PC-9 (cell line): ENCODE data around the gene PRRG3. TPM values are rescaled to one million over a fixed set of nuclear protein-coding genes. Genes with fewer than 3 reads are reported as not detected.

ENCODE experiments used
- BruUV-seq: library from RNA; stranded (reverse); fragments of 400-500 nt; replicated peaks from 2 replicates; lab custom pipeline; 2021; lab: Mats Ljungman, UMichigan
- CTCF ChIA-PET: fragments of 300-600 bp; sonication (Branson Sonifier 250); formaldehyde crosslinking; loops from one replicate; lab custom pipeline; 2022; ENCODE audit warnings: antibody characterized with exemption; lab: Charles Lee
- POLR2A ChIA-PET: fragments of 300-600 bp; sonication (Branson Sonifier 250); formaldehyde crosslinking; loops from one replicate; lab custom pipeline; 2022; ENCODE audit warnings: antibody characterized with exemption; ENCODE audit not compliant: unreplicated experiment; lab: Charles Lee
- DNase-seq, 2 experiments: peaks; one replicate each; pipeline versions ENCODE4 v3.0.0 to v3.0.0-alpha.2; 2015 to 2022; ENCODE audit warnings: mixed read lengths in 1 of 2
- H2AFZ ChIP-seq: fragments of 200-600 bp; sonication (generic); 2 replicates; pipeline ENCODE4 v1.8.1; 2017; ENCODE audit warnings: antibody characterized with exemption
- H3F3A ChIP-seq: fragments of 200-600 bp; sonication (generic); 2 replicates; pipeline ENCODE4 v1.8.1; 2017; ENCODE audit warnings: antibody characterized with exemption, mild to moderate bottlenecking, low read depth; ENCODE audit not compliant: insufficient read depth
- H3K27ac ChIP-seq: fragments of 200-600 bp; sonication (generic); 2 replicates; pipeline ENCODE4 v1.6.1; 2016; ENCODE audit warnings: mixed run types
- H3K27me3 ChIP-seq: fragments of 200-600 bp; sonication (generic); 2 replicates; pipeline ENCODE4 v1.6.1; 2016; ENCODE audit warnings: low read depth, mixed run types; ENCODE audit not compliant: insufficient read depth
- H3K36me3 ChIP-seq: fragments of 200-600 bp; sonication (generic); 2 replicates; pipeline ENCODE4 v1.6.1; 2016; ENCODE audit warnings: low read depth, mixed run types
- H3K4me1 ChIP-seq: fragments of 200-600 bp; sonication (generic); replicated peaks from 2 replicates; pipeline ENCODE4 v1.6.1; 2016; ENCODE audit warnings: mixed run types; ENCODE audit not compliant: insufficient read depth
- H3K4me2 ChIP-seq: fragments of 200-600 bp; sonication (generic); 2 replicates; pipeline ENCODE4 v1.6.1; 2017; ENCODE audit warnings: mixed run types
- H3K4me3 ChIP-seq: fragments of 200-600 bp; sonication (generic); 2 replicates; pipeline ENCODE4 v1.6.1; 2016; ENCODE audit warnings: mixed run types
- H3K79me2 ChIP-seq: fragments of 200-600 bp; sonication (generic); 2 replicates; pipeline ENCODE4 v1.6.1; 2017; ENCODE audit warnings: low read depth, mixed run types
- H3K9me2 ChIP-seq: fragments of 200-600 bp; sonication (generic); 2 replicates; pipeline ENCODE4 v1.8.1; 2017; ENCODE audit warnings: mild to moderate bottlenecking; ENCODE audit not compliant: insufficient read depth
- H3K9me3 ChIP-seq: fragments of 200-600 bp; sonication (generic); 2 replicates; pipeline ENCODE4 v1.8.1; 2016; ENCODE audit warnings: low read depth; ENCODE audit not compliant: insufficient read depth
- H4K20me1 ChIP-seq: fragments of 200-600 bp; sonication (generic); 2 replicates; pipeline ENCODE4 v1.8.1; 2017; ENCODE audit not compliant: insufficient read depth
- CTCF ChIP-seq: fragments of 200-600 bp; sonication (generic); conservative IDR thresholded peaks from 2 replicates; pipeline ENCODE4 v1.6.1; 2017; ENCODE audit warnings: mixed run types, antibody characterized with exemption, mild to moderate bottlenecking, moderate library complexity
- EZH2 ChIP-seq: fragments of 200-600 bp; sonication (generic); IDR thresholded peaks from 2 replicates; pipeline ENCODE4 v1.8.0; 2017; ENCODE audit warnings: antibody characterized with exemption, low read depth
- intact Hi-C: fragments of 100-400 bp; cut with micrococcal nuclease; formaldehyde crosslinking; loops from one replicate; pipeline ENCODE4 v1.10.0; 2022; ENCODE audit not compliant: unreplicated experiment
- total RNA-seq: library from RNA; stranded (reverse); gene quantifications from 2 replicates; pipeline ENCODE4 v1.2.3, GENCODE V29; 2021

PRRG3 gene
- total RNA-seq, 1 experiment from 2014 or later, result not detected

GRCh38 chrX:151737494-151737893 lies 42.2 kb downstream of the PRRG3 start:
- intact Hi-C loops, result no loop called here
- Histone ChIP-seq H3K9me2 (no peaks in the 10 kb centered on the region), H3F3A (no peaks in the 10 kb centered on the region), H3K4me1 (no peaks in the 10 kb centered on the region), H3K79me2 (no peaks in the 10 kb centered on the region), H3K27ac (no peak overlapping the region), H3K27me3 (peaks cover 79% of the 10 kb centered on the region), H2AFZ (no peak overlapping the region), H3K4me3 (no peak overlapping the region), H4K20me1 (no peaks in the 10 kb centered on the region), H3K36me3 (no peaks in the 10 kb centered on the region), H3K9me3 (no peaks in the 10 kb centered on the region), H3K4me2 (no peak overlapping the region)
- ChIA-PET CTCF (no interaction called here), POLR2A (no interaction called here)
- no peak for DNase-seq
- no peak for TF ChIP-seq CTCF
- TF ChIP-seq EZH2, result no peak
- no TSS peak for BruUV-seq

DNA sequence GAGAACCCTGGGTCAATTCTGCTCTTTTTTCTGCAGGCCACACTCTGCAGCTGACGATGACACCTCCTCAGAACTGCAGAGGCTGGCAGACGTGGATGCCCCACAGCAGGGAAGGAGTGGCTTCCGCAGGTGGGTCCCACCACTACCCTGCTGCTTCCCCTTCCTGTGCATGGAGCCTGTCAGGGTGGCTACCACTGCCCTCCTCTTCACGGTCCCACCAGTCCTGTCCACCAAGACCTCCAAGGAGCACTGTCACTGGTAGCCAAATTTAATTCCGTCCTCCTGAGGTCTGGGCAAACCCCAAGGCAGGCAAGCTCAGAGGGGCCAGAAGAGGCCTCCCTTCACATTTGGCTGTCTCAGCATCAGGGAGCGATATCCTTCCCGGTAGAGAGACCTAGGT lies 43.5 kb downstream of the PRRG3 start:
- Histone ChIP-seq H3F3A (no peaks in the 10 kb centered on the region), H4K20me1 (no peaks in the 10 kb centered on the region), H2AFZ (no peak overlapping the region), H3K4me2 (no peak overlapping the region), H3K9me2 (no peaks in the 10 kb centered on the region), H3K36me3 (no peaks in the 10 kb centered on the region), H3K27ac (no peak overlapping the region), H3K79me2 (no peaks in the 10 kb centered on the region), H3K4me3 (no peak overlapping the region), H3K9me3 (no peaks in the 10 kb centered on the region), H3K27me3 (peaks cover 74% of the 10 kb centered on the region), H3K4me1 (no peaks in the 10 kb centered on the region)
- no peak for DNase-seq
- ChIA-PET POLR2A (no interaction called here), CTCF (no interaction called here)
- TF ChIP-seq CTCF, result no peak
- TF ChIP-seq EZH2, result no peak
- no TSS peak for BruUV-seq
- intact Hi-C loops, result no loop called here

GRCh38 chrX:151741606-151742005 lies 46.3 kb downstream of the PRRG3 start:
- no peaks in the 10 kb centered on the region for H4K20me1 ChIP-seq
- no peak overlapping the region for H3K4me3 ChIP-seq
- no peaks in the 10 kb centered on the region for H3K79me2 ChIP-seq
- H2AFZ ChIP-seq, result no peak overlapping the region
- CTCF ChIA-PET, result no interaction called here
- peaks cover 47% of the 10 kb centered on the region for H3K27me3 ChIP-seq
- no peaks in the 10 kb centered on the region for H3K4me1 ChIP-seq
- H3K4me2 ChIP-seq, result no peak overlapping the region
- no peak for TF ChIP-seq EZH2
- TF ChIP-seq CTCF, result no peak
- DNase-seq, result no peak
- intact Hi-C loops, result no loop called here
- no TSS peak for BruUV-seq
- H3K27ac ChIP-seq, result no peak overlapping the region
- H3K36me3 ChIP-seq, result no peaks in the 10 kb centered on the region
- H3F3A ChIP-seq, result no peaks in the 10 kb centered on the region
- no peaks in the 10 kb centered on the region for H3K9me3 ChIP-seq
- POLR2A ChIA-PET, result no interaction called here
- no peaks in the 10 kb centered on the region for H3K9me2 ChIP-seq
